Measurements from ENCODE around the gene GPC2.
"Not testable (repeated sequence)": the region's sequence is repeated elsewhere in the genome, so short reads cannot be mapped to it uniquely, and the experiment has no call there.

GPC2 gene

GRCh38 chr7:100204454-100204853 lies 27.3 kb upstream of the GPC2 start:
- no peak for DNase-seq (ENCODE audit: low read depth)

GRCh38 chr7:100200693-100201092 lies 23.5 kb upstream of the GPC2 start:
- DNase-seq (ENCODE audit: low read depth), result no peak

GRCh38 chr7:100198266-100198665 lies 21.1 kb upstream of the GPC2 start:
- no peak for DNase-seq (ENCODE audit: low read depth)

- not testable (repeated sequence) for DNase-seq (ENCODE audit: low read depth)
Observed at GRCh38 chr7:100195901-100196322, 18.7 kb upstream of the GPC2 start.

DNA sequence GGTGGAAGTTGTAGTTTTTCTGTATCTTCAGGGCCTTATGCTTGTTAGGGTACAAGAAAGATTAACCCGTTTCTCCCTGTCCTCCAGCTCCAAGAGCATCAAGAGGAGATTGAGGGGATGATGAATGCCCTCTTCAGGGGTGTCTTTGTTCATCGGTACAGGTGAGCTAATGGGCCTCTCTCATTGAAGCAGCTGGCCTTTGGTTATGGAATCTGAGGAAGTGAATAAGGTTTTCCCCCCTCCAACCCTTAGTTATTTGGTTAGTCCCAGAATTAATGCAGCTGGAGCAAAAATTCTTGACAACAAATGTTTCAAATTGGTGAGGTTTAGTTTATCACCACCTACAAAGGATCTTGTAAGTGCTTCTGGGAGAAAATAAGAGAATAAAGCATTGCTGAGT lies 18.0 kb upstream of the GPC2 start:
- DNase-seq (ENCODE audit: low read depth), result no peak

DNA sequence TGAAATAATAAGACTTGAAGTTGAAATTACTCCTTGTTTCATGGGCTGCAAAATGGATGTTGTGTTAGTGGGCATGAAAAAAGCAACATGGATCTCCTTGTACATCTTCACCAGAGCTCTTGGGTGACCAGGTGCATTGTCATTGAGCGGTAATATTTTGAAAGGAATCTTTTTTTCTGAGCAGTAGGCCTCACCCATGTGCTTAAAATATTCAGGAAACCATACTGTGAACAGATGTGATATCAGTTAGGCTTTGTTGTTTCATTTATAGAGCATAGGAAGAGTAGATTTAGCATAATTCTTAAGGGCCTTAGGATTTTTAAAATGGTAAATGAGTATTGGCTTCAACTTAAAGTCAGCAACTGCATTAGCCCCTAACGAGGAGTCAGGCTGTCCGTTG lies 15.8 kb upstream of the GPC2 start:
- no peak for DNase-seq (ENCODE audit: low read depth)

- not testable (repeated sequence) for DNase-seq (ENCODE audit: low read depth)
Observed at GRCh38 chr7:100192281-100192862, 15.2 kb upstream of the GPC2 start.

DNA sequence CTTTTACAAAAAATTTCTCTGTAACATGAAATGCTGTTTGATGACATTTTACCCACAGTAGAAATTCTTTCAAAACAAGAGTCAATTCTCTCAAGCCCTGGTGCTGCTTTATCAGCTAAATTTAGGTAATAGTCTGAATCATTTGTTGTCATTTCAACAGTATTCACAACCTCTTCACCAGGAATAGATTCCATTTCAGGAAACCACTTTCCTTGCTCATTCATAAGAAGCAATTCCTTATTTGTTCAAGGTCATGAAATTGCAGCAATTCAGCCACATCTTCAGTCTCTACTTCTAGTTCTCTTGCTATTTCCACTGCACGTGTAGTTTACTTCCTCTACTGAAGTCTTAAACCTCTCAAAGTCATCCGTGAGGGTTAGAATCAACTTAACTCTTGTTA lies 14.6 kb upstream of the GPC2 start:
- no peak for DNase-seq (ENCODE audit: low read depth)

- no peak for DNase-seq (ENCODE audit: low read depth)
Observed at GRCh38 chr7:100190048-100190711, 13.0 kb upstream of the GPC2 start.

DNA sequence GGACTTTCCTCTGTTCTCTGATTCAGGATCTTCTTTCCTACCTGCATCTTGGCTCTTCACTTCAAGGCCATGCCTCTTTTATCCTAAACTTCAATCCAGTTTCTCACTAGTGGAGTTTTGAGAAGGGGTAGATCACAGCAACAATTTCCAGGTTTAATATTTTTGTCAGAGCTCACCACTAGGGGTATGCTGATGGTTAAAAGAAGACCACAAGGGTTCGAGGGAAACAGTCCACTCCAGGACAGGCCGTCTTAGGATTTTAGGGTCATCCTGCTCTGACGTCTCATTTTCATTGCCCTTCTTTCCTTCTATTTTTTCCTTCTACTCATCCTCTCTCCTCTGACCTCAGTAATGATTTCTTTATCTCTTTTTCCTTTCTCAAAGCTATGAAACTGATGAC lies 11.9 kb upstream of the GPC2 start:
- DNase-seq (ENCODE audit: low read depth), result no peak

- no peak for DNase-seq (ENCODE audit: low read depth)
Observed at GRCh38 chr7:100185726-100186125, 8.5 kb upstream of the GPC2 start.

DNA sequence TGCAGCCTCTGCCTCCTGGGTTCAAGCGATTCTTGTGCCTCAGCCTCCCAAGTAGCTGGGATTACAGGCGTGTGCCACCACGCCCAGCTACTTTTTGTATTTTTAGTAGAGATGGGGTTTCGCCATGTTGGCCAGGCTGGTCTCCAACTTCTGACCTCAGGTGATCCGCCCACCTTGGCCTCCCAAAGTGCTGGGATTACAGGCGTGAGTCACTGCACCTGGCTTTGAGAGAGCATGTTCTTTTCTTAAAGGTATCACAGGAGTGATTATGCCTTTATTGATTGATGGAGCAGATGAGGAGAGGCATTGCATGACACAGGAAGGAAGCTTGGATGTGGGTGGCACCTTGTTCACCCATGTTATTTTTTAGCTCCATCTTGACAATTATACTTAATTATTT lies 5.9 kb upstream of the GPC2 start:
- not testable (repeated sequence) for DNase-seq (ENCODE audit: low read depth)

DNA sequence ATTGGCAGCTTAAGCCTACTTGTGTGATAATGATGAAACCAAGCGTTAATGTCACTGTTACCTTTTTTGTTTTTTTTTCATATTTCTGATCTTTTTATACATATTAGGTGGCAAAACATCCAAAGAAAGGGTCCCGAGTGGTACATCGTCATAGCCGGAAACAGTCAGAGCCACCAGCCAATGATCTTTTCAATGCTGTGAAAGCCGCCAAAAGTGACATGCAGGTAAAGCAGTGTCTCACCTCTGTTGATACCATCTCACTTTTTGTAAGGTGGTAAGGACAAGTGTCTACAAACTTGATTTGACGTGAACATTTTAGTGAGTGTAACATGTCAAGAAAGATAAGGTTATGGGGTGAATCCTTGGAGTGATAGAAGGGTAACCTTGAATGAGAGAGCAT lies 5.4 kb upstream of the GPC2 start:
- not testable (repeated sequence) for DNase-seq (ENCODE audit: low read depth)

DNA sequence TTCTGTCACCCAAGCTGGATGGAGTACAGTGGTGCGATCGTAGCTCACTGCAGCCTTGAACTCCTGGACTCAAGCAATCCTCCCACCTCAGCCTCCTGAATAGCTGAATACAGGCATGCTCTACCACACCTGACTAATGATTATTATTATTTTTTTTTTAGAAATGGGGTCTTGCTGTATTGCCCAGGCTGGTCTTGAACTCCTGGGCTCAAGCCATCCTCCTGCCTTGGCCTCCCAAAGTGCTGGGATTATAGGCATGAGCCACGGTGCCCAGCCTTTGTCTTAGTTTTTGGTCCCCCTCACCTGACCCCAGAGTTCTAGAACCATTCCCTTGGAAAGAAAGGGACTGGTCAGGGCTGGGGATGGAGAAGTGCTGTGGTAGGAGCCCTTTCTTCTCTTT lies 2.9 kb upstream of the GPC2 start:
- not testable (repeated sequence) for DNase-seq (ENCODE audit: low read depth)

DNA sequence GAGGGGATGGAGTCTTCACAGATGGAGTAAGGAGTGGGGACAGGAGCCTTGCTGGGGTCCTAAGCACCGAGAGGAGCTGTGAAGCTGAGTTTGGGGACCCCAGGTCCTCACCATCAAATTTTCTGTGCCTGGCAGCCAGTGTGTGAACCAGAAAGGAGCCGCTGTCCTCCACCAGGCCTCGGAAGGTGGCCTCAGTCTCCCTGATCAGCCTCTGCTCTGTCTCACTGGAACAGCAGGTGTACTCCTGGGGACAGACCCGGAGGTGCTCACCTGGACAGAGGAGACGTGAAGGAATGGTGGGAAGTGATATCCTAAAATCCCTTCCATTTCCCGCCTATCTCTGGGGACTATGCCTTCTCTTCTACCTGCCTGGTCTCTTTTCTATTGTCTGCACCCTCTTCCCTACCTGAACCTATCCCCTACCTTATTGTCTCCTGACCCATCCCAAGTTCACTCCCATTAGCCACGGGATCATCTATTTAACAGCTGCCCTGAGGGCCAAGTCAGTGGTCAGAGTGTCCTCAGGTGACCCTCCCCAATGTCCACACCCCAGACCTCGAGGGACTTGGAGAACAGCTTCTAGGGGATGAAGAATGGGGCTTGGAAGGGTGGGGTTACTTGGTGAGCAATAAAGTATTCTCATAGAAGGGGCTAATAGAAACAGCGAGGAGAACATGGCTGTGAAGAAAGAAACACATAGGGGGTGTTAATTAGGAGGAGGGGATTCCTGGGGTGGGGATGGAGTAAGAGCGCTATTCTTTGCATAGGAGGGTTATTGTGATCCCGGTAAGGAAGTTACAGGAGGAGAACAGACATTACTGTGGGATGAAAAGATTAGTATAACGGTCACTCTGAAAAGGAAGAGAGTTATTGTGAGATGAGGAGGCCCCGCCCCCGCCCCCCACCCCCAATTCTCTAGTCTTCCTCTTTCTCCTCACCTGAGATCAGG lies 811 bp downstream of the GPC2 start:
- no peak for DNase-seq (ENCODE audit: low read depth)

DNA sequence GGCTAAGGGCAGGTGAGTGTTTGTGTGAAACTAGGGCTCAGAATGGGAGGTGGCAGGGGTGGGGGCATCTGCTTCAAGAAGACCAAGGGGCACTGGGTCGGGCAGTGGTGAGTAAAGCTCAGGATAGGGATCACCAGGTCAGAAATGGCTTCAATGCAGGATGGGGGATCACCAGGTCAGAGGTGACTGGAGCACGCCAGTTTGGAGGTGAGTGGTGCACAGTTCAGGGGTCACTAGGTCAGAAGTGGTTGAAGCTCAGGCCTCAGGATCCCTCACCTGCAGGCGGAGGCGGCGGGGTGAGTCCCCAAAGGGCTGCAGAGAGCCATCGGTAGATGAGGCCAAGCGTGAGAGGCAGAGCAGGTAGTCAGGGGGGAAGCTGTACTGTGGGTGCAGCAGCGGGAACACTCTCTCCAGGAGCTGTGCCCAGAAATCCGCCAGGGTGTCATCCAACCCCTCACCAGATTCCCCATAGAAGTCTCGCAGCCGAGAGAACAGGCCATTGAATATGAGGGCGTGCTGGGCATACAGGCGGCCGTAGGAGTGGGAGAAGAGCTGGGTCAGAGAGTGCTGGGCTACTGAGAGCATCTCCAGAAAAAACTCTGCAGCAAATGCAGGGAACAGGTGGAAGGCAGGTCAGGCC lies 1.8 kb downstream of the GPC2 start:
- DNase-seq (ENCODE audit: low read depth), result no peak

DNA sequence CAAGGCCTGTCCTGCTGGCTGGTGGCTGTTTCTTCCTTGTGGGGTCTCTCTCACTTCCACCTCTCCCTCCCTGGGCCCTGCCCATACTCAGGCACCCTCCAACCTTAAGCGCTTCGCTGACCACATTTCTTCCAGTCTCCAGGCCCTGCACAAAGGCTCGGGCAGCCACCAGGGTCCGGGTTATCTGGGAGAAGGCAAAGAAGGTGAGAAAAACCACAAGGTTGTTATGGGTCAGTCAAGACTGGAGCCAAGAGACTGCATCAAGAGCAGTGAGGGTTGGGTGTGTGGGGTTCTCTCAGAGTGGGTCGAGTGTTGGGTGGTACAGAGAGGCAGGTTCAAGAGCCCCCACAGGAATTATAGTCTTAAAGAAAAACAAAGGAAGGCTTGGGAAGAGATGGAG lies 2.6 kb downstream of the GPC2 start:
- no peak for DNase-seq (ENCODE audit: low read depth)

GRCh38 chr7:100173806-100174495 lies 3.2 kb downstream of the GPC2 start:
- DNase-seq (ENCODE audit: low read depth), result no peak

DNA sequence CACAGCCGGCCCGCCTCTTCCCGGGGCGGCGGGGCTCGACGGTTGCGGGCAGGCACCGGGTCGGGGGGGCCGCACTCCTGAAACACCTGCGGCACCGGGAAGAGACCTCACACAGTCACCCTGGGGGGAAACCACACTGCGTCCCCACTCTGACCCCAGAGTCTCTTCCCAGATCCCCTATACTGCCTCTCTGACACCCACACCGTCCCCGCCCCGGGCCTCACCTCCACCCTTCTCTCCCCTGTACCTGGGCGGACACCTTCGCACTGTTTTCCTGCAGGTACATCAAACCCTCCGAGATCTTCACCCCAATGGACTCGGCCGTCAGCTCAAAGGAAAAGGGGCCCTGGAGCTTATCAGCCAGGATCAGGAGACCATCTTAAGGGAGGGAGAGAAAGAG lies 5.3 kb downstream of the GPC2 start:
- no peak for DNase-seq (ENCODE audit: low read depth)

GRCh38 chr7:100171087-100171681 lies 6.0 kb downstream of the GPC2 start:
- no peak for DNase-seq (ENCODE audit: low read depth)

DNA sequence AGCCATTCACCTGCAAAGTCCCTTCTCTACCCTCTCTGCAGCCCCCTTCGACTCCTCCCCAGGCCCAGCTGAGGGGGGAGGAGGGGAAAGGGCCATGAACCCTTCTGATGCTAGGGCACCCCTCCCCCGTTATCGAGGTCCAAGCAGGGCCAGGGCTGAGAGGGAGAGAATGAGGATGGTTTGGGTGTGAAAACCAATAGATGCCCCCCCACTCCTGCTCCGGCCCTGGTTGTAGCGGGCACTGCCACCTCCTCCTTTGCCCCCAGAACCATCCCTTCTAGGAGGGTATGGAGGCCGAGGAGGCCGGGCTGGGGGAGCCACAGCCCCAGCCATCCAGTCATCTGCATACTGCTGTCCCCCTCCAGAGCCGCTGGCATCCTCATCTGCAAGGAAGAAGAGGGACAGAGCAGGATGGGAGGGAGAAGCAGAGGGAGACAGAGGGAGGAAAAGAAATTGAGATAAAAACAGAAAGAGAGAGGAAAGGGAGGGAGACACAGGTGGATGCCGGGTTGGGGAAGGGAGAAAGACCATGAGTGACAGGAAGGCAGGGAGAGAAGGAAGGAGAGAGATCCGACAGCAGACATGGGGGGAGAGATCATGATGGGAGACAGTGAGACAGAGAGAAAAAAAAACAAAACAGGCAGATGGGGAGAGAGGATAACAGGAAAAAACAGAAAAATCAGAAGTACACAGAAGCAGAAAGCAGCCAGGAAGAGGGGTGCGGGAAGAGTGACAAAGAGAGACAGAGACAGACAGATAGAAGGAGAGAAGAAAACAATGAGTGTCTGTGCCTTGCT lies 6.9 kb downstream of the GPC2 start:
- DNase-seq (ENCODE audit: low read depth), result no peak
